Measurements from ENCODE around the gene AKR7A3. TPM values are rescaled to one million over a fixed set of nuclear protein-coding genes. Genes with fewer than 3 reads are reported as not detected.

Gene AKR7A3
- total RNA-seq, 4 donors from 2014 or later = 1.8 to 3.5 (median 2.3) TPM

DNA sequence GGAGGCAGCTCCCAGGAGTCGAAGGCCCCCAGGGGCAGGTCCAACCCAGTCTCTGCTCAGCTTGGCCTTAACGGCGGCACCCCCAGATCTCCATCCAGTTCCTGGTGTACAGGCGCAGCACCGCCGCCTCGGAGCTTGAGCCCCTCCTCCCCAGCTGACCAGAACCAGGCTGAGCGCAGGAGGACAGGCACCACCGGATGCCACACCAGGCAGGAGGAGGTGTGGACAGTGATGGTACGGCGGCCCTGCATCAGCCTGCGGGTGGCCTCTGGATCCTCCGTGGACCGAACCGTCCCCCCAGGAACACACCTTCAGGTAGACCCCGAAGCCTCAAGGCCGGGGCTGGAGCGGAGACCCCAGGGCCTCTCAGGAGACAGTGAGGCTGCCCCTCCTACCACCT, 39.9 kb upstream of the AKR7A3 start:
- 92 to 100% methylated on average over 4 to 13 of the region's 18 CpGs for WGBS, 2 donors
- DNase-seq = no peak
- Histone ChIP-seq H3K4me1 (no peaks in the 10 kb centered on the region), H3K9me3 (no peaks in the 10 kb centered on the region), H3K36me3 (peaks cover 24 to 33% of the 10 kb centered on the region in 2 donors), H3K27ac (no peak overlapping the region), H3K4me3 (replicated peaks in 1 of 3) (no peak overlapping the region), H3K27me3 (no peaks in the 10 kb centered on the region)
- TF ChIP-seq, protein P1, sequence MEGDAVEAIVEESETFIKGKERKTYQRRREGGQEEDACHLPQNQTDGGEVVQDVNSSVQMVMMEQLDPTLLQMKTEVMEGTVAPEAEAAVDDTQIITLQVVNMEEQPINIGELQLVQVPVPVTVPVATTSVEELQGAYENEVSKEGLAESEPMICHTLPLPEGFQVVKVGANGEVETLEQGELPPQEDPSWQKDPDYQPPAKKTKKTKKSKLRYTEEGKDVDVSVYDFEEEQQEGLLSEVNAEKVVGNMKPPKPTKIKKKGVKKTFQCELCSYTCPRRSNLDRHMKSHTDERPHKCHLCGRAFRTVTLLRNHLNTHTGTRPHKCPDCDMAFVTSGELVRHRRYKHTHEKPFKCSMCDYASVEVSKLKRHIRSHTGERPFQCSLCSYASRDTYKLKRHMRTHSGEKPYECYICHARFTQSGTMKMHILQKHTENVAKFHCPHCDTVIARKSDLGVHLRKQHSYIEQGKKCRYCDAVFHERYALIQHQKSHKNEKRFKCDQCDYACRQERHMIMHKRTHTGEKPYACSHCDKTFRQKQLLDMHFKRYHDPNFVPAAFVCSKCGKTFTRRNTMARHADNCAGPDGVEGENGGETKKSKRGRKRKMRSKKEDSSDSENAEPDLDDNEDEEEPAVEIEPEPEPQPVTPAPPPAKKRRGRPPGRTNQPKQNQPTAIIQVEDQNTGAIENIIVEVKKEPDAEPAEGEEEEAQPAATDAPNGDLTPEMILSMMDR (IDR thresholded peaks at IDR 0.05) = no peak
- TF ChIP-seq POLR2A (IDR thresholded peaks at IDR 0.05) = no peak
- intact Hi-C loops (cut with DNase I) = no loop called here

DNA sequence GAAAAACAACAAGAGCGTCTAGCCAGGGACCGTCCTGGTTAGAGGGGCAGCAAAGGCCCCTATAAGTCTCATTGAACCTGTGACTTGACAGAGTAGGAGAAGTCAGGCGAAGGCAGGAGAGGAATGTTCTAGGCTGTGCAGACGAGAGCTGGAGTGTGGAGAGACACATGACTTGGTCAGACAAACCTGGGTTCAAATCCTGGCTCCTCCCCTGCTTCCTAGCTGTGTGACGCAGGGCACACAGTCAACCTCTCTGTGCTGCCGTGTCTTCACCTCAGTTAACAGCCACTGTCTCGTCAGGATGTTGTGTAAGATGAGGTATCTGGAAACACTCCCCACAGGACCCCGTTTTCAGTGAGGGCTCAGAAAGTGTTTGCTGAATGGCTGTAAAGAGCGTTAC, 39.2 kb upstream of the AKR7A3 start:
- intact Hi-C loops (cut with DNase I) = no loop called here
- DNase-seq = no peak
- peaks cover 24 to 33% of the 10 kb centered on the region in 2 donors for H3K36me3 ChIP-seq
- 92% methylated on average over 5 to 9 of the region's 9 CpGs for WGBS, 2 donors
- no peak overlapping the region for H3K27ac ChIP-seq
- H3K4me3 ChIP-seq (replicated peaks in 1 of 3) = no peak overlapping the region
- no peaks in the 10 kb centered on the region for H3K4me1 ChIP-seq
- H3K27me3 ChIP-seq = no peaks in the 10 kb centered on the region
- H3K9me3 ChIP-seq = no peaks in the 10 kb centered on the region
- TF ChIP-seq, protein P1 (IDR thresholded peaks at IDR 0.05) = no peak
- no peak for TF ChIP-seq POLR2A (IDR thresholded peaks at IDR 0.05)

DNA sequence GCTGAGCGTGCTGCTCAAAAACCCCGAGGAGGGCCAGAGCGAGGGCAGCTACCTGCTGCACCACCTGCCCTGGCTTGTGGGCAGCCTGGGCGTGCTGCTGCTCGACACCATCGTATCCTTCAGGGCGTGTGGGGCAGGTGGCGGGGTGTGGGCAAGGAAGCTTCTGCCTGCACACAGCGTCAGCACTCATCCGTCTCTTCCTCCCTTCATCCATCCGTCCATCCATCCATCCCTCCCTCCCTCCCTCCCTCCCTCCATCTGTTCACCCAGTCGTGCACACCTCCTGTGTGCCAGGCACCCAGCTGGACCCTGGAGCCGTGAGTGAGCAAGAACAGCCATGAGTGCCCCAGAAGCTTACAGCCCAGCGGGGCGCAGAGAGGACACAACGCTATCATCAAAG, 38.7 kb upstream of the AKR7A3 start:
- no peak for TF ChIP-seq POLR2A (IDR thresholded peaks at IDR 0.05)
- TF ChIP-seq, protein P1 (IDR thresholded peaks at IDR 0.05) = no peak
- no peak overlapping the region for H3K4me3 ChIP-seq (replicated peaks in 1 of 3)
- H3K36me3 ChIP-seq = peaks cover 24 to 33% of the 10 kb centered on the region in 2 donors
- H3K27me3 ChIP-seq = no peaks in the 10 kb centered on the region
- WGBS, 2 donors = 87 to 95% methylated on average over 14 to 15 of the region's 16 CpGs
- H3K4me1 ChIP-seq = no peaks in the 10 kb centered on the region
- H3K9me3 ChIP-seq = no peaks in the 10 kb centered on the region
- no peak for DNase-seq
- intact Hi-C loops (cut with DNase I) = no loop called here
- H3K27ac ChIP-seq = no peak overlapping the region

DNA sequence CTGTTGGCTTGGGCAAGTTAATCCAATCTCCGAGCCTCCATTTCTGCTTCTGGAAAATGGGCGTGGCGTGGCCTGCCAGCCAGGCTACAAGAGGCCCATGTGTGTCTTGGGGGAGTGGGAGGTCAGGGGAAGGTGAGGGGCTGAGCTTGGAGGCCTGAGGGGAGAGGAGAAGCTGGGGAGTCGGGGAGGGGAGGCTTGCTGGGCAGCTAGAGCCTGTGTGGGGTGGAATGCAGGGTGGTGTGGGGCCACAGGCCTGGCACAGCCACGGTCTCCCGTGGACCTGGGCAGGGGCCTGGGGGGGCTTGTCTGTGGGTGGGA, 38.1 kb upstream of the AKR7A3 start:
- H3K27ac ChIP-seq = no peak overlapping the region
- no peak overlapping the region for H3K4me3 ChIP-seq (replicated peaks in 1 of 3)
- TF ChIP-seq, protein P1 (IDR thresholded peaks at IDR 0.05) = no peak
- no peak for TF ChIP-seq POLR2A (IDR thresholded peaks at IDR 0.05)
- no peaks in the 10 kb centered on the region for H3K27me3 ChIP-seq
- 77 to 87% methylated on average over 4 to 6 of the region's 6 CpGs for WGBS, 2 donors
- peaks cover 24 to 33% of the 10 kb centered on the region in 2 donors for H3K36me3 ChIP-seq
- intact Hi-C loops (cut with DNase I) = no loop called here
- no peak for DNase-seq
- no peaks in the 10 kb centered on the region for H3K9me3 ChIP-seq
- no peaks in the 10 kb centered on the region for H3K4me1 ChIP-seq

DNA sequence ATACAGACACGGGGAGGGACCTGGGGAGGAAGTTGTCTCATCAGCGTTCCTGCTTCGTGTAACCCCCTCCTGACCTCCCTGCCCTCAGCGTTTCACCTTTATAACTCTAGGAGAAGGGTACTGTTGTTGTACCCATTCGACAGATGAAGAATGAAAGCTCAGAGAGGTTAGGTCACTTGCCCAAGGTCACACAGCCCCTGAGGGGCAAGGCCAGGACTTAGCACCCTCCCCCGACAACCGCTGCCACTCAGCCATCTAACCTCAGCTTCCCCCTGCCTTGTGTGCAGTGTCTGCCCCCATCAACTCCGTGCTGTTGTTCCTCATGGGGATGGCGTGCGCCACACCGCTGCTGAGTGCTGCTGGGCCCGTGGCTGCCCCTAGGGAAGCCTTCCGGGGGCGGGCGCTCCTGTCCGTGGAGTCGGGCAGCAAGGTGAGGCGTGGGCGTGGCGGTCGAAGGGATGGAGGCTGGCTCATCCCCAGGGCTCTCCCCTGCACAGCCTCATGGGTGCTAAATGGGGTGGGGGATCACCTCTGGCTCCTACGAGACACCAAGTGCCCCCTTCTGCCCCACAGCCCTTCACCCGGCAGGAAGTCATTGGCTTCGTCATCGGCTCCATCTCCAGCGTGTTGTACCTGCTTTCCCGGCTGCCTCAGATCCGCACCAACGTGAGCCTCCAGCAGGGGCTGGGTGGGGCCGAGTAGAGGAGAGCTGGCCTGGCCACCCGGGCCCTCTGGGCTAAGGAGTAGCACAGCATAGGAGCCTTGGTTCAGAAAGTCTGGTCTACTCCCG, 37.6 kb upstream of the AKR7A3 start:
- Histone ChIP-seq H3K9me3 (no peaks in the 10 kb centered on the region), H3K27ac (no peak overlapping the region), H3K27me3 (no peaks in the 10 kb centered on the region), H3K4me1 (no peaks in the 10 kb centered on the region), H3K4me3 (replicated peaks in 1 of 3) (no peak overlapping the region), H3K36me3 (peaks cover 24 to 33% of the 10 kb centered on the region in 2 donors)
- intact Hi-C loops (cut with DNase I) = no loop called here
- no peak for TF ChIP-seq POLR2A (IDR thresholded peaks at IDR 0.05)
- TF ChIP-seq, protein P1 (IDR thresholded peaks at IDR 0.05) = no peak
- DNase-seq = no peak
- WGBS, 2 donors = 92 to 96% methylated on average over 21 to 30 of the region's 32 CpGs

Measured in thyroid gland (tissue), 4 donors.